GM23248 (cell line): Measurements from ENCODE around the gene PGA3. TPM values are rescaled to one million over a fixed set of nuclear protein-coding genes. Genes with fewer than 3 reads are reported as not detected.

Experiments
- DNase-seq: peaks from one replicate; pipeline ENCODE4 v3.0.0-alpha.2; 2015
- H2AFZ ChIP-seq: fragments of 200-600 bp; sonication (generic); 2 replicates; pipeline ENCODE4 v1.6.1; 2016; ENCODE audit warnings: antibody characterized with exemption
- H3F3A ChIP-seq: fragments of 200-600 bp; sonication (generic); 2 replicates; pipeline ENCODE4 v1.6.1; 2016; ENCODE audit warnings: mild to moderate bottlenecking, antibody characterized with exemption, mixed run types; ENCODE audit not compliant: insufficient read depth
- H3K27ac ChIP-seq: fragments of 200-600 bp; sonication (generic); 2 replicates; pipeline ENCODE4 v1.5.1; 2016; ENCODE audit warnings: mild to moderate bottlenecking
- H3K27me3 ChIP-seq: fragments of 200-600 bp; sonication (generic); replicated peaks from 2 replicates; pipeline ENCODE4 v1.6.1; 2016; ENCODE audit warnings: mild to moderate bottlenecking; ENCODE audit not compliant: insufficient read depth
- H3K36me3 ChIP-seq: fragments of 200-600 bp; sonication (generic); 2 replicates; pipeline ENCODE4 v1.6.1; 2016; ENCODE audit warnings: low read depth, mild to moderate bottlenecking
- H3K4me1 ChIP-seq: fragments of 200-600 bp; sonication (generic); 2 replicates; pipeline ENCODE4 v1.6.1; 2016; ENCODE audit warnings: mild to moderate bottlenecking; ENCODE audit not compliant: insufficient read depth
- H3K4me2 ChIP-seq: fragments of 200-600 bp; sonication (generic); one replicate; pipeline ENCODE4 v1.6.1; 2016; ENCODE audit warnings: mild to moderate bottlenecking; ENCODE audit not compliant: unreplicated experiment
- H3K4me3 ChIP-seq: fragments of 200-600 bp; sonication (generic); 2 replicates; pipeline ENCODE4 v1.5.1; 2016; ENCODE audit warnings: mild to moderate bottlenecking
- H3K79me2 ChIP-seq: fragments of 200-600 bp; sonication (generic); 2 replicates; pipeline ENCODE4 v1.6.1; 2016; ENCODE audit warnings: mild to moderate bottlenecking; ENCODE audit not compliant: insufficient read depth
- H3K9ac ChIP-seq: fragments of 200-600 bp; sonication (generic); 2 replicates; pipeline ENCODE4 v1.6.1; 2016; ENCODE audit warnings: mild to moderate bottlenecking
- H3K9me2 ChIP-seq: fragments of 200-600 bp; sonication (generic); 2 replicates; pipeline ENCODE4 v1.6.1; 2016; ENCODE audit warnings: mixed run types, mild to moderate bottlenecking, moderate library complexity; ENCODE audit not compliant: insufficient read depth
- H3K9me3 ChIP-seq: fragments of 200-600 bp; sonication (generic); one replicate; pipeline ENCODE4 v1.6.1; 2017; ENCODE audit warnings: low read depth
- H4K20me1 ChIP-seq: fragments of 200-600 bp; sonication (generic); 2 replicates; pipeline ENCODE4 v1.6.0; 2016; ENCODE audit not compliant: insufficient read depth
- EZH2 ChIP-seq: fragments of 200-600 bp; sonication (generic); IDR thresholded peaks from 2 replicates; pipeline ENCODE4 v1.6.1; 2018; ENCODE audit warnings: antibody characterized with exemption, mild to moderate bottlenecking; ENCODE audit not compliant: insufficient read depth, poor library complexity, severe bottlenecking
- EZH2phosphoT487 ChIP-seq: fragments of 200-600 bp; sonication (generic); IDR thresholded peaks from 2 replicates; pipeline ENCODE4 v1.6.1; 2018; ENCODE audit warnings: antibody characterized with exemption, moderate library complexity, mild to moderate bottlenecking, low read depth; ENCODE audit not compliant: insufficient read depth
- WGBS, 2 experiments: methylation state at CpG; one replicate each; pipeline ENCODE4 v1.1.6; 2015 to 2017; ENCODE audit warnings: low lambda C conversion rate in 2 of 2, low coverage in 1 of 2; ENCODE audit errors: missing lambda C conversion rate in 2 of 2; 5-methylcytosine and 5-hydroxymethylcytosine counted together
- in situ Hi-C: fragments of 300-500 bp; cut with MboI; formaldehyde crosslinking; loops from 2 replicates; pipeline ENCODE4 v1.15.0; 2020
- polyA plus RNA-seq: library from polyadenylated mRNA; unstranded; fragments of >200 nt; fragmentation: Nextera tagmentation; extraction: Ambion mirVana; gene quantifications from 2 replicates; pipeline ENCODE4 v1.2.1, GENCODE V29; 2016
- total RNA-seq: library from RNA; depleted of rRNA; stranded (reverse); fragments of >200 nt; shearing (Covaris generic); gene quantifications from 2 replicates; pipeline ENCODE4 v1.2.3, GENCODE V29; 2014

Gene PGA3
- total and polyA plus RNA-seq, 2 experiments from 2014 or later = not detected

DNA sequence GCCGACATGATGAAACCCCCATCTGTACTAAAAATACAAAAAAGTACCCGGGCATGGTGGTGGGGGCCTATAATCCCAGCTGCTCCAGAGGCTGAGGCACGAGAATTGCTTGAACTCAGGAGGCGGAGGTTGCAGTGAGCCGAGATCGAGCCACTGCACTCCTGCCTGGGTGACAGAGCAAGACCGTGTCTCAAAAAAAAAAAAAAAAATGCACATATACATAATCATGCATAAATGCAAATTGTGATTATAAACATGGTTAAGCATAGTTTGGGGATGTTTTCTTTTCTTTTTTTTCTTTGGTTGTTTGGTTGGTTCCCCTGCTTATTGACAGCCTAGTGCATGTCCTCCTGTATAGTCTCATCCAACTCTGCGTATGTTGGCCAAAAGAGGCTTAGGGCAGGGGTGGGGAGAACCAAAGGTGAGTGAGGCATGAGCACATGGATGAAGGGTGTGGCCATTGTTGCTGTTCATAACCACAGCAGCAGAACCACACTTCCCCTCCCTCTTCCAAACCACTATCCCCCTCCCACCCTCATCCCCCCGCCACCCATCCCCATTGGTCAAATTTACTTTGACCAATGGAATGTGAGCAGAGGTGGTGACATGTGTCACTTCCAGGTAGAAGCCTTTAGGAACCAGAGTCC, 35.1 kb upstream of the PGA3 start:
- Histone ChIP-seq H3K79me2 (no peaks in the 10 kb centered on the region), H3K4me1 (no peaks in the 10 kb centered on the region), H3K4me3 (no peak overlapping the region), H3K27ac (no peak overlapping the region), H3K9me3 (no peaks in the 10 kb centered on the region), H3F3A (no peaks in the 10 kb centered on the region), H3K4me2 (no peak overlapping the region), H3K27me3 (peaks cover 6% of the 10 kb centered on the region; the same call in 1 of the 2 replicates), H3K9ac (no peak overlapping the region), H3K9me2 (no peaks in the 10 kb centered on the region), H3K36me3 (no peaks in the 10 kb centered on the region), H4K20me1 (no peaks in the 10 kb centered on the region), H2AFZ (no peak overlapping the region)
- 62 to 63% methylated on average over 9 of the region's 9 CpGs for WGBS, 2 experiments
- in situ Hi-C loops = no loop called here
- TF ChIP-seq EZH2phosphoT487 (no peak), EZH2 (no peak)
- no peak for DNase-seq

GRCh38 chr11:61168800-61169199, 34.5 kb upstream of the PGA3 start:
- no peaks in the 10 kb centered on the region for H3K79me2 ChIP-seq
- H3K27ac ChIP-seq = no peak overlapping the region
- no peak overlapping the region for H3K4me3 ChIP-seq
- H2AFZ ChIP-seq = no peak overlapping the region
- in situ Hi-C loops = no loop called here
- H4K20me1 ChIP-seq = no peaks in the 10 kb centered on the region
- no peaks in the 10 kb centered on the region for H3K9me2 ChIP-seq
- no peak for DNase-seq
- WGBS, 2 experiments = 76 to 80% methylated on average over 1 of the region's 1 CpG
- peaks cover 6% of the 10 kb centered on the region for H3K27me3 ChIP-seq
- no peaks in the 10 kb centered on the region for H3K9me3 ChIP-seq
- no peaks in the 10 kb centered on the region for H3K36me3 ChIP-seq
- H3K9ac ChIP-seq = no peak overlapping the region
- H3K4me1 ChIP-seq = no peaks in the 10 kb centered on the region
- H3K4me2 ChIP-seq = no peak overlapping the region
- TF ChIP-seq EZH2 = no peak
- TF ChIP-seq EZH2phosphoT487 = no peak
- H3F3A ChIP-seq = no peaks in the 10 kb centered on the region

DNA sequence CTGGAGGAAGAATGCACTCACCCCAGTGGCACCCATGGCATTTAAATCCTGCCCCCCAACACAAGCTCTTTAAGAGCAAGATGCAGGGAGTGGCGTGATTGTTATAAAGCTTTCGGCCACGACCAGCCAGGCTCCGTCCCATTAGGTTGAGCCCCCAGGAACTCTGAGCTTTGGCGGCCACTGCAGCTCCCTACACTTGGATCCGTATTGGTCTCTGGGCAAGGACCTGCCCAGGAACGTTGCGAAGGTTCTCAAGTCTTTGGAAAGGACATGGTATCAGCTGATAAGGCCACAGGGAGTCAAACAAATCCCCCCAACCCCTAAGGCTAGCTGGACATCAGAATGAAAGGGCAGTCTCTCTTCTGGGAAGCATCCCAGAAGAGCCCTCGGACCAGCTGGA, 32.7 kb upstream of the PGA3 start:
- no peak for DNase-seq
- H3K4me2 ChIP-seq = no peak overlapping the region
- H3K4me3 ChIP-seq = no peak overlapping the region
- peaks cover 6% of the 10 kb centered on the region for H3K27me3 ChIP-seq
- TF ChIP-seq EZH2 (no peak), EZH2phosphoT487 (no peak)
- H3K36me3 ChIP-seq = no peaks in the 10 kb centered on the region
- WGBS, 2 experiments = 65 to 67% methylated on average over 9 of the region's 9 CpGs
- no peak overlapping the region for H3K9ac ChIP-seq
- H3K9me3 ChIP-seq = no peaks in the 10 kb centered on the region
- no peak overlapping the region for H2AFZ ChIP-seq
- H3K9me2 ChIP-seq = no peaks in the 10 kb centered on the region
- no peaks in the 10 kb centered on the region for H3F3A ChIP-seq
- in situ Hi-C loops = no loop called here
- no peaks in the 10 kb centered on the region for H3K79me2 ChIP-seq
- no peak overlapping the region for H3K27ac ChIP-seq
- no peaks in the 10 kb centered on the region for H3K4me1 ChIP-seq
- H4K20me1 ChIP-seq = no peaks in the 10 kb centered on the region

DNA sequence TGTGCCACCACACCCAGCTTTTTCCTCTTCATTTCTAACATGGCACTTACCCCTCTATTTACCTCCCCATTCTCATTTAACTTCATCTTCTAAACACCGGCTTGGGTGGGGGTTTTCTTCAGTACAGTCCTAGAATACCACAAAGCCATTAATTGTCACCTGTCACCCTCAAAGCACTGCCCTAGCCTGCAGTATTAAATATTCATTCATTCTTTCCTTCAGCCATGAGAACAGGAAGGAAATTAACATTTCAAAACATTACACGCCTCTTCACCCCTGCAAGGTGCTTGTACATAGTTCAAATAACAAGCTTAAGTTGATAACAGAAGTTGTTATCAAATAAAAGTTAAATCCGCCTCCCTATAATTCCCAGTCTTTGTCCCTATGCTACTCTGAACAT, 31.4 kb upstream of the PGA3 start:
- WGBS, 2 experiments = 66 to 79% methylated on average over 3 of the region's 3 CpGs

More for the DNA sequence above, 31.4 kb upstream of the PGA3 start:
- no peaks in the 10 kb centered on the region for H3K4me1 ChIP-seq
- no peaks in the 10 kb centered on the region for H4K20me1 ChIP-seq
- H2AFZ ChIP-seq = no peak overlapping the region
- no peaks in the 10 kb centered on the region for H3K9me2 ChIP-seq
- no peaks in the 10 kb centered on the region for H3K79me2 ChIP-seq
- no peak overlapping the region for H3K9ac ChIP-seq
- H3K36me3 ChIP-seq = no peaks in the 10 kb centered on the region
- H3F3A ChIP-seq = no peaks in the 10 kb centered on the region
- H3K4me2 ChIP-seq = no peak overlapping the region
- no peak for DNase-seq
- TF ChIP-seq EZH2 (no peak), EZH2phosphoT487 (no peak)
- no peaks in the 10 kb centered on the region for H3K9me3 ChIP-seq
- H3K27ac ChIP-seq = no peak overlapping the region
- in situ Hi-C loops = no loop called here
- no peak overlapping the region for H3K4me3 ChIP-seq
- H3K27me3 ChIP-seq = peaks cover 15% of the 10 kb centered on the region
